ENCODE results near the gene SLC44A4.
"Not testable (repeated sequence)": the region's sequence is repeated elsewhere in the genome, so short reads cannot be mapped to it uniquely, and the experiment has no call there.

Gene SLC44A4

DNA sequence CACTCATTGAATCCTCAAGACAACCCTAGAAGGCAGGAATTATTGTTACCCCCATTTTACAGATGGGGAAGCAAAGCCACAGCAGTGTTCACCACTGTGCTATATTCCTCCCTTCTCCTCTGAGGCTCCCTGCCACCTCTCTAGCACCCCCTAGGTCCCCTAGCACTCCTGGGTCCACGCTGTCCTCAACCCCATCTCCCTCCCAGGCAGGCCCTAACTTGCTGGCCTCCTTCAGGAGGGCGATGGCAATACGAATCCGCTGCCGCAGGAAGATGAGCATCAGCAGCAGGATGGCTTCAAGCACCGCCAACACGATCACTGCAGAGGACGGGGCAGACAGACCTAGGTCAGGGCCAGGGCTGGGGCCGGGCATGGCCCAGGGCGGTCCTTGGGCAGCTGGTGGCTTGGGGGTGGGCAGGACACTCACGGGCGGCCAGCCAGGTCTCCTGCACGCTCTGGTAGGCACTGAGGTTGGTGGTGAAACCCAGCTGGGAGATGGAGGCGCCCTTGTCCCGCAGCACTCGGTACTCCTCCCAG, 8.3 kb downstream of the SLC44A4 start:
- Histone ChIP-seq H4K20me1 (ENCODE audit: insufficient read depth, low read length) (no peaks in the 10 kb centered on the region), H3K9ac (ENCODE audit: low read length) (no peak overlapping the region), H3K9me3 (ENCODE audit: low read length) (no peaks in the 10 kb centered on the region), H2AFZ (ENCODE audit: low read length) (no peak overlapping the region), H3F3A (ENCODE audit: insufficient read depth, low read length) (no peaks in the 10 kb centered on the region), H3K4me3 (ENCODE audit: low read depth, low read length, poor library complexity, severe bottlenecking) (no peak overlapping the region), H3K27ac (ENCODE audit: low read depth, low read length, poor library complexity, severe bottlenecking) (no peak overlapping the region), H3K27me3 (ENCODE audit: insufficient read depth, low read length) (no peaks in the 10 kb centered on the region), H3K4me1 (ENCODE audit: insufficient read depth, low read length, severe bottlenecking) (no peaks in the 10 kb centered on the region), H3K4me2 (ENCODE audit: low read length) (no peak overlapping the region), H3K9me2 (ENCODE audit: low read depth, low read length) (no peaks in the 10 kb centered on the region), H3K36me3 (ENCODE audit: insufficient read depth, low read length) (no peaks in the 10 kb centered on the region), H3K79me2 (ENCODE audit: insufficient read depth, low read length) (no peaks in the 10 kb centered on the region)
- no peak for TF ChIP-seq EZH2 (IDR thresholded peaks at IDR 0.05; ENCODE audit: borderline replicate concordance, low read length)
- TF ChIP-seq, protein P1, sequence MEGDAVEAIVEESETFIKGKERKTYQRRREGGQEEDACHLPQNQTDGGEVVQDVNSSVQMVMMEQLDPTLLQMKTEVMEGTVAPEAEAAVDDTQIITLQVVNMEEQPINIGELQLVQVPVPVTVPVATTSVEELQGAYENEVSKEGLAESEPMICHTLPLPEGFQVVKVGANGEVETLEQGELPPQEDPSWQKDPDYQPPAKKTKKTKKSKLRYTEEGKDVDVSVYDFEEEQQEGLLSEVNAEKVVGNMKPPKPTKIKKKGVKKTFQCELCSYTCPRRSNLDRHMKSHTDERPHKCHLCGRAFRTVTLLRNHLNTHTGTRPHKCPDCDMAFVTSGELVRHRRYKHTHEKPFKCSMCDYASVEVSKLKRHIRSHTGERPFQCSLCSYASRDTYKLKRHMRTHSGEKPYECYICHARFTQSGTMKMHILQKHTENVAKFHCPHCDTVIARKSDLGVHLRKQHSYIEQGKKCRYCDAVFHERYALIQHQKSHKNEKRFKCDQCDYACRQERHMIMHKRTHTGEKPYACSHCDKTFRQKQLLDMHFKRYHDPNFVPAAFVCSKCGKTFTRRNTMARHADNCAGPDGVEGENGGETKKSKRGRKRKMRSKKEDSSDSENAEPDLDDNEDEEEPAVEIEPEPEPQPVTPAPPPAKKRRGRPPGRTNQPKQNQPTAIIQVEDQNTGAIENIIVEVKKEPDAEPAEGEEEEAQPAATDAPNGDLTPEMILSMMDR (IDR thresholded peaks at IDR 0.05; ENCODE audit: low read length): peak; percentile 33; the same call in 1 of the 2 replicates

- H3K79me2 ChIP-seq (ENCODE audit: insufficient read depth, low read length): no peaks in the 10 kb centered on the region
- no peaks in the 10 kb centered on the region for H4K20me1 ChIP-seq (ENCODE audit: insufficient read depth, low read length)
- H3K9ac ChIP-seq (ENCODE audit: low read length): no peak overlapping the region
- no peaks in the 10 kb centered on the region for H3F3A ChIP-seq (ENCODE audit: insufficient read depth, low read length)
- TF ChIP-seq, protein P1 (IDR thresholded peaks at IDR 0.05; ENCODE audit: low read length): no peak
- H3K4me3 ChIP-seq (ENCODE audit: low read depth, low read length, poor library complexity, severe bottlenecking): no peak overlapping the region
- H3K4me1 ChIP-seq (ENCODE audit: insufficient read depth, low read length, severe bottlenecking): peaks cover 5% of the 10 kb centered on the region
- no peaks in the 10 kb centered on the region for H3K36me3 ChIP-seq (ENCODE audit: insufficient read depth, low read length)
- no peak overlapping the region for H3K27ac ChIP-seq (ENCODE audit: low read depth, low read length, poor library complexity, severe bottlenecking)
- no peak overlapping the region for H2AFZ ChIP-seq (ENCODE audit: low read length)
- H3K9me2 ChIP-seq (ENCODE audit: low read depth, low read length): no peaks in the 10 kb centered on the region
- H3K27me3 ChIP-seq (ENCODE audit: insufficient read depth, low read length): no peaks in the 10 kb centered on the region
- no peak overlapping the region for H3K4me2 ChIP-seq (ENCODE audit: low read length)
- H3K9me3 ChIP-seq (ENCODE audit: low read length): no peaks in the 10 kb centered on the region
Measured at GRCh38 chr6:31869343-31869742, 9.5 kb downstream of the SLC44A4 start.

- not testable (repeated sequence) for H3F3A ChIP-seq (ENCODE audit: insufficient read depth, low read length); H3K4me2 ChIP-seq (ENCODE audit: low read length); H4K20me1 ChIP-seq (ENCODE audit: insufficient read depth, low read length); H3K4me3 ChIP-seq (ENCODE audit: low read depth, low read length, poor library complexity, severe bottlenecking); H3K36me3 ChIP-seq (ENCODE audit: insufficient read depth, low read length); H2AFZ ChIP-seq (ENCODE audit: low read length); H3K27ac ChIP-seq (ENCODE audit: low read depth, low read length, poor library complexity, severe bottlenecking); H3K9ac ChIP-seq (ENCODE audit: low read length); H3K27me3 ChIP-seq (ENCODE audit: insufficient read depth, low read length); H3K79me2 ChIP-seq (ENCODE audit: insufficient read depth, low read length); H3K9me2 ChIP-seq (ENCODE audit: low read depth, low read length); H3K9me3 ChIP-seq (ENCODE audit: low read length)
- peaks cover 10% of the 10 kb centered on the region for H3K4me1 ChIP-seq (ENCODE audit: insufficient read depth, low read length, severe bottlenecking)
Measured at GRCh38 chr6:31868658-31868971, 10.2 kb downstream of the SLC44A4 start.

All from OCI-LY1 (cell line).